C4-2B (cell line): Measurements from ENCODE around the gene CRACR2B.

Experiments
- ZFX ChIP-seq: fragments of 450-650 bp; IDR thresholded peaks from 2 replicates; pipeline ENCODE4 v1.6.1; 2017
- TF ChIP-seq, protein P1 (sequence below): fragments of 450-650 bp; conservative IDR thresholded peaks from 2 replicates; pipeline ENCODE4 v1.5.1; 2017; ENCODE audit warnings: mild to moderate bottlenecking

DNA sequence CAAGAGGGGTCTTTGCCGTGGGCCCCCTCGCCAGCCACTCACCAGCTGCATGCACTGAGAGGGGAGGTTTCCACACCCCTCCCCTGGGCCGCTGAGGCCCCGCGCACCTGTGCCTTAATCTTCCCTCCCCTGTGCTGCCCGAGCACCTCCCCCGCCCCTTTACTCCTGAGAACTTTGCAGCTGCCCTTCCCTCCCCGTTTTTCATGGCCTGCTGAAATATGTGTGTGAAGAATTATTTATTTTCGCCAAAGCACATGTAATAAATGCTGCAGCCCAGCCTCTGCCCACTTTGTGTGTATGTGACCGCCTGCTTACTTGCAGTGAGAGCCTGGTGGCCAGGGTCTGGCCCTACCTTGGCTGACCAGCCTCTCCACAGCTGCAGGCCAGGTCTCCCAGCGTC lies 2.8 kb upstream of the CRACR2B start:
- TF ChIP-seq, protein P1, sequence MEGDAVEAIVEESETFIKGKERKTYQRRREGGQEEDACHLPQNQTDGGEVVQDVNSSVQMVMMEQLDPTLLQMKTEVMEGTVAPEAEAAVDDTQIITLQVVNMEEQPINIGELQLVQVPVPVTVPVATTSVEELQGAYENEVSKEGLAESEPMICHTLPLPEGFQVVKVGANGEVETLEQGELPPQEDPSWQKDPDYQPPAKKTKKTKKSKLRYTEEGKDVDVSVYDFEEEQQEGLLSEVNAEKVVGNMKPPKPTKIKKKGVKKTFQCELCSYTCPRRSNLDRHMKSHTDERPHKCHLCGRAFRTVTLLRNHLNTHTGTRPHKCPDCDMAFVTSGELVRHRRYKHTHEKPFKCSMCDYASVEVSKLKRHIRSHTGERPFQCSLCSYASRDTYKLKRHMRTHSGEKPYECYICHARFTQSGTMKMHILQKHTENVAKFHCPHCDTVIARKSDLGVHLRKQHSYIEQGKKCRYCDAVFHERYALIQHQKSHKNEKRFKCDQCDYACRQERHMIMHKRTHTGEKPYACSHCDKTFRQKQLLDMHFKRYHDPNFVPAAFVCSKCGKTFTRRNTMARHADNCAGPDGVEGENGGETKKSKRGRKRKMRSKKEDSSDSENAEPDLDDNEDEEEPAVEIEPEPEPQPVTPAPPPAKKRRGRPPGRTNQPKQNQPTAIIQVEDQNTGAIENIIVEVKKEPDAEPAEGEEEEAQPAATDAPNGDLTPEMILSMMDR: no peak
- no peak for TF ChIP-seq ZFX
